HG02885 (cell line): ENCODE results near the gene IPPK.
"Not testable (repeated sequence)": the region's sequence is repeated elsewhere in the genome, so short reads cannot be mapped to it uniquely, and the experiment has no call there.

Experiments
- ATAC-seq: cut with Tn5 transposase; IDR thresholded peaks from one replicate; pipeline ENCODE4 v1.9.1; 2021; ENCODE audit warnings: mild to moderate bottlenecking; ENCODE audit not compliant: unreplicated experiment, poor library complexity

Gene IPPK

DNA sequence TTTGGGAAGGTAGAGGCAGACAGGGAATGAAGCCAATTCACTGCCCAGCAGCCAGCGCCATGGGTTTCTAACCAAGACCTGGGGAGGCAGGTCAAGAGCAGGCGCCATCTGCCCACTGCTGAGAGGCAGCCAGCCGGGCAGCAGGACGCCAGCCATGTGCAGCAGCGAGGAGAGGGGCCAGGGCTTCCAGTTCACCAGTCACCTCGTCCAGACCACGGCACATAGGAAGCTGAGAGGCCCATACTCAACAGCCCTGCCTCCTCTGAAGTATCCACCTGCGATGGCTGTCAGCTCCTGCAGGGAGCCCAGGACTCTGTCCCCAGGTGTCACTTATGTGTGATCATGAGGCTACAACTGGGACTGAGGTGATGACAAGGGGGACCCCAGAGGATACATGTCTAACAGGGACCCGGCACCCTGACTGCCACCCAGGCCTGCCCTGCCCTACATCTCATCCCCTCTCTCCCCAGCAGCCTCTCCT, 30.1 kb downstream of the IPPK start:
- ATAC-seq = no peak

DNA sequence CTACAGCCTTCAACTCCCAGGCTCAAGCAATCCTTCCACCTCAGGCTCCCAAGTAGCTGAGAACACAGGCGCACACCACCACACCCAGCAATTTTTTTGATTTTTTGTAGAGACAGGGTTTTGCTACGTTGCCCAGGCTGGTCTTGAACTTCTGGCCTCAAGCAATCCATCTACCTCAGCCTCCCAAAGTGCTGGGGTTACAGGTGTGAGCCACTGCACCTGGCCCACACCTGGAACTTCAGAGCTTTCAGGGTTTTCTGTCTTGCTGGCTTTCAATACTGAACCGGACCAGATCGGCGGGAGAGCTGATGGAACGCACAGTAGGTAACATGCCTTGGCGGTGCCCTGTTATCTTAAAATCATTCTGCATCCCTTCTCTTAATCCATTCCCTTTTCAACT, 30.8 kb downstream of the IPPK start:
- no peak for ATAC-seq

DNA sequence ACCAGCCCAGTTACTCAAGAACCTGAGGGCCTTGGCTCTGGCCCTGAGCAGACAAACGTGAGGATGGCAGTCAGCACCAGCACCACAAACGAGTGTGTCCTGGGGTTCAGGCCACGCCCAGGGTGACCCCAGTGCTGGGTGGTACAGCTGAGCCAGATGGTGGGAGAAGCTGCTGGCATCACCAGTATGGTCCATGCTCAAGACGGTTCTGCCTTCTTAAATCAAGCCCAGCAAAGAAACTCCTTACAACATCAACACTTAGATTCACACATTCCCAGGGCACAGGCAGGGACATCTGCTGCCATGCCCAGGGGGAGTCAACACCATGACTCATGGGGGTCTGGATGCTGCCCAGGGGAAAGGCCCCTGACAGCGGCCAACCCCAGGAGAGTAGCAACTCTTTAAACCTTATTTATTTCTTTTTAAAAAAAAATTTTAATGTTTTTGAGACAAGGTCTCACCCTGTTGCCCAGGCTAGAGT, 31.3 kb downstream of the IPPK start:
- ATAC-seq = no peak

DNA sequence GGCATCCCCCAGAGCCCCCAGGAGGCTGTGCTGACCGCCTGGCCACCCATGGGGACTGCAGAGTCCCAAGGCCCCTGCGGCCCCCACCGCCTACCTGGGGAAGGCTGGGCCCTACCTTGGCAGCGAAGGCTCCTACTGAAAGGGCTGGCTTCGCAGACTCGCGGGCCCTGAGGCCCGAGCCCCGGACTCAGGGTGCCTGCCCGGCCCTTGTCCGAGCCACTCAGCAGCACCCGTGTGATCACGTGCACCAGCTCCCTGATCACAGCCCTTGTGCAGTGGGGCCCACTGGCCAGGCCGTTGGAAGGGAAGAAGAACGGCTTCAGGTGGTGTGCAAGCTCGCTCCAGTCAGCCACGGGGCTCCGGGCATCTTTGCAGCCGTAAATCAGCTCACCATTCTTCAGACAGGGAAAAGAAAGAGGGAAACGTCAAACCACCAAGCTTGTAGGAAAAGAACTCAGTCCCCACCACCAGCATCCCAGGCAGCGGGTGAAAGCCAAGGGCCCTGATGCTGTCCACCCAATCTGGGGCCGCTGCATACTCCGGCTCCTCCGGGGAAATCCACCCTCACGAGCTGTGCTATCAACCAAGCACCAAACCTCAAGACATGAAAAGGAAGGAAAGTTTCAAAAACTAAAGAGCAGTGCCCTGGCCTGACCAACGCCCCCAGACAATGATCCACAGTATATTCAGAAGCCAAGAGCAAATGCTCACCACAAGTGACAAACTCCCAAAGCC, 31.9 kb downstream of the IPPK start:
- no peak for ATAC-seq

DNA sequence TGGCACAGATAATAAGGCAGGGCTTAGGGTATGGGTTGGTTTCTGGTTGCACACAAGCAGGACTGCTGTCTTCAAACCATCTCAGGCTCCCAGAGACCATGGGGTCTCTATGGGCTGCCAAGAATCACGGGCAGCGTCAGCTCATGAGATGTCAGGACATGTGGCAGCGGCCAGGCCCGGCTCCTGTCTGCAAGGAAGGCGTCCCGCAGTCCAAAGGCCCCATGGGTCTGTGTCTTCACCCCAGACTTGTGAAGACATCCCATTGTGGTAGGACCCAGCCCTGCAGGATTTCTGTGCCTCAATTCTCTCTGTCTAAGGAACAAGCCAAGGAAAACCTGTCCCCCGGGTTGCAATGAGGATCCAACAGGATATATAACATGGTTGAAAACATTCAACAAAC, 32.6 kb downstream of the IPPK start:
- ATAC-seq = no peak

DNA sequence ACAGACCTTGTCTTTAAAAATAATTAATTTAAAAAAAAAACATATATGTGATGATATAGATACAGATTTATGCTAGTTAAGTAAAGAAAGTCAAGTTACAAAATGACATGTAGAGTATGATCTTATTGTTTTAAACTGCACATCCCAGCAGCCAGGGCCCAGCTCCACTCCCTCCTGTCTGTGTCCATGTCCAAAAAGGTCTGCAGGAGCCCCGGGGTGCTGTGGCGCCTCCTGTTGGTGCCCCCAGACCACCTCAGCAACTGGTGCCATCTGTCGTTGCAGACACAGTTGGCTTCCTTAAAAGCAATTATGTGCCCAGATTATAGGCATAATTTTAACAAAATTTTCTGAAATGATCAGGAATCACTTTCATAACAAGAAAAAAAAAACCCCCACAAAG, 33.3 kb downstream of the IPPK start:
- no peak for ATAC-seq

DNA sequence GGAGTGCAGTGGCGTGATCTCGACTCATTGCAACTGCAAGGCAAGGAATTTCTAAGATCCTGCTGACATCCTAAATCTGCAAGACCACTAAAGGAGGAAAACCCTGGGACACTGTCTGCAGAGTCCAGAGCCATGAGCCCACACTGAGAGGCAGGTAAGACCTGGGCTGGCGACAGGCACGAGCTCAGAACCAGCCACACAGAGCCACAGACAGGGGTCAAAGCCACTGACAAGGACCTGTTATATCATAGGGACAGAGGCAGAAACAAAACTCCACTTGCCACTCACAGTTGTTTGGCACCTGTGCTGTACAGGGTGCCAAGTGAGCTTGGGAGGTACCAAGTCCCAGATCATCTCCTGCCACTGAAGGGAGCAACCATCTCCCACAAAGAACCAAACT, 34.2 kb downstream of the IPPK start:
- ATAC-seq = no peak

DNA sequence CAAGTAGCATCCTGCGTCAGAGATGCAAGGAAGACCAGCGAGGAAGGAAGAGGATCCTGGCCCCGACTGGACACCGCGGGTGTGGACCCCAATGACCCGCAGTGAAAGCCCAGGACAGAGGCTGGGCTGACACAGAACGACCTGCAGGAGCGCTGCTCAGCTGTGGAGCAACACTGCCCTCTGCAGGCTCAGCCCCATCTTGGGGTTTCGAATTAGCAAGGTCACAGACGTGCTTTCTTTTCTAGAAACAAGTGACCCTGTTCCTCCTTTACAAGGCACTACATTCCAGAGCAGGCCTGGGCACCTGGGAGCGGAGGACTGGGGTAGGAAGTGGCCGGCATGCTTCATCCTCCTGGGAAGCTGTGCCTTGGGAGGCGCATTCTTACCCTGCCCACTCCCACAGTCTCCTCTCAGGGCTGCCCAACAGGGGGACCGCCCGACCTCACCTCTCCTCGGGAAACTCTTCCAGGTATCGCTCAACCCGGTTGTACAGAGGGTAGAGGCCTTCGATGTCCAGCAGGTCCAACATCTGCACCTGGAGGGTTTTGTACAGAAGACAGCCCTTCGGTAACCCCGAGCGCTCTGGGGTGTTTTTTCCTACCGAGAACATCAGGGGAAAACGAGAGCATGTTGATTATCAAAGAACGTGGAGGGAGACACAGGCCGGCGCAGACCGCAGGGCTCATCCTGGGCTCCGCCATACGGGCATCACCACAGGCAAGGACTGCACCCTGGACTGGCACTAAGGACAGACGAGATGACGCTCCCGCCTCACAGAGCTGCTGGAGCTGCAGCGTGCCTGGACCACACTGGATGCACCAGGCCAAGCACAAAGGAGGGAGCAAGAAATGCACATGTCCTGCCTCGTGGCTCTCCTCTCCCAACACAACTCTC, 35.0 kb downstream of the IPPK start:
- ATAC-seq = no peak

DNA sequence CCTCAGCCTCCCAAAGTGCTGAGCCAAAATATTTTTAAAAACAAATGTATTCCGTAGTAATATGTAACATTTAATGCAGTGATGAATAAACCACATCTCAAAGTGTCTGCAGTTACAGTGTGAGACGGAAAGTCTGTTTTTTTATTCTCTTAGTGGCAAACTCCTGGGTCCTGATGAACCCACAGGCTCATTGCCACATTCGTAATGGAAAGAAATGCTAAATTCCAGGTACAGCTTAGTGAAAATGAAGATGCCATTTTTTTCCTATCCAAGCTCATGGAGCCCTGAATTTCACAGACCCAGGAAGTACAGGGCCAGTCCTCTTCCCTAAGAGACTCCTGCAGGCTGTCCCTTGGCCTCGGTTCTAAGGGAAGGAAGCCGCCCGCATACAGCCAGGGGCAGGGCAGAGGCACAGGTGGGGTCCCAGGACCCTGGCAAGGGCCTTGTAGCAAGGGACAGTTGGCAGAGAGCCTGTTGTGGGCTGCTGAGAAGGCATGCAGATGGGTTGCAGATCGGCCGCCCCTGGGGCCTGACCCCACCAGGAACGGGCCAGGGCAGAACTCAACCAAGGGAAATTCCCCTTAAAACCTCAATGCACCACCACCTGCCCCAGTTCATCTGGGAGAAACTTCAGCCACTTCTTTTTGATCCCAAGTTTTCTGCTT, 36.2 kb downstream of the IPPK start:
- no peak for ATAC-seq

DNA sequence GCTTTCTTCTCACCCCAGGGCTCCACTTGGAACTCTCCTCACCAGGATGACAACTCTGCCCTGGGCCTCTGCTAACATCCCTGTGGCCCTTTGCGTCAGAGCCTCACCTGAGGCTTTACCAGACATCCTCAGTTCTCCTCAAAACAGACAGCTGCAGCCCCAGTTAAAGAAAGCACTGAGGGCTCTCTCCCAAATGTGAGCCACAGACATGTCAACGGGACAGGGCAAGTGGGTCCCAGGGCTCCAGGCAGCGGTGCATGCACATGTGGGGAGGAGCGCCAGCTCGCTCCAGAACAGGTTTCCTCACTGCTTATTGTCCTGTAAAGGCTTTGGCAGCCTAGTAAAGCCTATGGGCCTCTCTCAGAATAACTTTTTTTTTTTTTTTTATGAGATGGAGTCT, 37.3 kb downstream of the IPPK start:
- ATAC-seq = no peak

DNA sequence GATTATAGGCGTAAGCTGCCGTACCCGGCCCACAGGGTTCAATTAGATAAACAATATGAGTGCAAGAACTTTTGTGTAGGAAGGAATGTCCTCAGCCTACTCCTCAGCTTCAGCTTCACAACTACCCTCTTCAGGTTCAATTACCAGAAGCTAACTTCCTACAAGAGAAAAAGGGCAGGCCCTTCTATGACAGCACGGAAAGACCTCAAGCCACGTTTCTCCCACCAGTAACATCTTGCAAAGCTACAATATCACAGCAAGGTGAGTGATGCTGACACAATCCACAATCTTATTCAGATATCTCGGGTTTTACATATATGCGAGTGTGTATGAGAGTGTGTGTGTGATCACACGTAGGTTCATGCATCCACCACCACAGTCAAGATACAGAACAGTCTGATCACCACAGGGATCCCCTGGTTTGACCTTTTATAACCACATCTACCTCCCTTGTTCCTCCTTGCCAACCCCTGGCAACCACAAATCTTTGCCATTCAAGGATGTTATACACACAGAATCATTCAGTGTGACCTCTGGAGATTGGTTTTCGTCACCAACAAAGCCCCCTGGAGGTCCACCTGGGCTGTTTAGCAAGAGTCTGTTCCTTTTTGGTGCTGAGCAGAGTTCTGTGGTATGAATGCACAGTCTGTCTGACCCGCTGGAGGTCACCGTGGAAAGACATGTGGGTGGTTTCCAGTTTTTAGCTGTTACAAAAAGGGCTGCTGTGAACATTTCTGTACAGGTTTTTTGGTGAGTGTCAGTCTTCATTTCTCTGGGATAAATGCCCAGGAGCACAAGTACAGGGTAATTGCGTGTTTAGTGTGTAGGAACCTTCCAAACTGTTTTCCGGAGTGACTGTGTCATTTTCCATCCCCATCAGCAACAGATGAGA, 38.2 kb downstream of the IPPK start:
- ATAC-seq = no peak

DNA sequence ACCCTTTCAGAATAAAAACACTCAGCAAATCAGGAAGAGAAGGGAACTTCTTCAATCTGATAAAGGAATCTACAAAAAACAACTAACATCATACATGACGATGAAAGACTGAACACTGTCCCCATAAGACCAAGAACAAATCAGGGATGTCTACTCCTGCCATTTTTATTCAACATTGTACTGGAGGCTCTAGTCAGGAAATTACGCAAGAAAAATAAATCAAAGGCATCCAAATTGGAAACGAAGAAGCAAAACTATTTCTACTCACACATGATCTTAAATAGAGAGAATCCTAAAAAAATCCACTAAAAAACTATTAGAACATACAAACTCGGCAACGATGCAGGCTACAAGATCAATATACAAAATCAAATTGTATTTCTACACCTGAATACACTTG, 42.3 kb downstream of the IPPK start:
- no peak for ATAC-seq

DNA sequence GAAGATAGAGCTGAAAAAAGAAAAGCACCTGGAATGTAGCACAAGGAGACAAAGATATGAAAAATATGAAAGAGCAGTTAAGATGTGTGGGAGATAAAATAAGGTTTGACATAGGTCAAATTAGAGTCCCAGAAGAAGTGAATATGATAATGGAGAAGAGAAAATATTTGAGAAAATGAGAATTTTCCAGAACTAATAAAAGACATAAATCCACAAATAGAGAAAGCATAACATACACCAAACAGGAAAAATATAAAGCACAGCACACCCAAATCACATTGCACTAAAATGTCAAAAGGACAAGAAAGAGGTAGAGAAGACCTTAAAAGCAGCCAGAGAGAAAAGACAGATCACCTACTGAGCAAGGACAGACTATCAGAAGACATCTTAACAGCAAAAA, 43.4 kb downstream of the IPPK start:
- no peak for ATAC-seq

DNA sequence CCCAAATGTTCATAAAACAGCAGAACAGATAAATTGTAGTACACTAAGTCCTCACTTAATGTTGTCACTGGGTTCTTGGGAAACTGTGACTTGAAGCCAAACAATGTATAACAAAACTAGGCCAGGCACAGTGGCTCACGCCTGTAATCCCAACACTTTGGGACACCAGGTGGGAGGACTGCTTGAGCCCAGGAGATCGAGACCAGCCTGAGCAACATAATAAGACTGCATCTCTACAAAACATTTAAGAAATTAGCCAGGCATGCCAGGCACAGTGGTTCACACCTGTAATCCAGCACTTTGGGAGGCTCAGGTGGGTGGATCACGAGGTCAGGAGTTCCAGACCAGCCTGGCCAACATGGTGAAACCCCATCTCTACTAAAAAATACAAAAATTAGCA, 46.0 kb downstream of the IPPK start:
- not testable (repeated sequence) for ATAC-seq

DNA sequence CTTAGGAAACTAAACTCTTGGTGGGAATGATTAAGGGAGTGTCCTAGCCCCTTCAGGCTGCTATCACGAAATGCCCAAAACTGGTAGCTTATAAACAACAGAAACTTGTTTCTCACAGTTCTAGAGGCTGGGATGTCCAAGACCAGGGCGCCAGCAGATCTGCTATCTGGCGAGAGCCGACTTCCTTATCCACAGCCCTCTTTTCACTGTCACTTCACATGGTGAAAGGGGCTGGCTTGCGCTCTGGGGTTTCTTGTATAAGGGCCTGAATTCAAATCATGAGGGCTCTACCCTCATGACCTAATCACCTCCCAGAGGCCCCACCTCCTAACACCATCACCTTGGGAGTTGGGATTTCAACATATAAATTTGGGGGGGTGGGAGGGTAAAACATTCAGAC, 49.1 kb downstream of the IPPK start:
- ATAC-seq = no peak

DNA sequence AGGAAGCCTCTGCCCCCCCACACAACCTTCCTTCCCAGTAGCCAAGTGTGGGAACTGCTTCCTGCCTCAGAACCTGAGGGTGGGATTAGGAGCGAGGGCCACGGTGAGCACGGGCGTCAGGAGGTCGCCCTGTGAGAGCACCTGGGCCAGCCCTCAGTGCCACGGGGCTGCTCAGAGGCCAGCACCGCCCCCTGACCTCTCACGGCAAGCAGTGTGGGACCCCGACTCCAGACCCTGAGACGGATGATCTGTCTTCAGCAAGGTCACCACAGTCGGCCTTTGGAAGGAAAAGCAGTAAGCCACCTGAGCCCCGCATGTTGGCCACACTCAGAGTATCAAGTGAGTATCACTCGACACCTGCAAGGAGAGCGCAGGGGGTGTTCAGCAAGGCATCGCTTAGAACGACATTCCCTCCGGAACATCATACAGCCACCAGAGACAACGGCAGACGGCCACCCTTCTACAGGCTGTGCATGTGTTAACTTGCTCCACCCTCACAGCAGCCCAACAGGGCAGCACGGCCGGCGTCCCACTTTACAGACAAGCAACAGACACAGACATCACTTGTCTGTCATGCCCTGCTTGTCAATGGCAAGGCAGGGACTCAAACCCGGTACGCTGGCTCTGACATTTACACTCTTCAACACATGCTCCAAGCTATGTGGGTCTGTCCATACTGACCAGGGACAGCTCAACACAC, 50.2 kb downstream of the IPPK start:
- ATAC-seq = no peak

DNA sequence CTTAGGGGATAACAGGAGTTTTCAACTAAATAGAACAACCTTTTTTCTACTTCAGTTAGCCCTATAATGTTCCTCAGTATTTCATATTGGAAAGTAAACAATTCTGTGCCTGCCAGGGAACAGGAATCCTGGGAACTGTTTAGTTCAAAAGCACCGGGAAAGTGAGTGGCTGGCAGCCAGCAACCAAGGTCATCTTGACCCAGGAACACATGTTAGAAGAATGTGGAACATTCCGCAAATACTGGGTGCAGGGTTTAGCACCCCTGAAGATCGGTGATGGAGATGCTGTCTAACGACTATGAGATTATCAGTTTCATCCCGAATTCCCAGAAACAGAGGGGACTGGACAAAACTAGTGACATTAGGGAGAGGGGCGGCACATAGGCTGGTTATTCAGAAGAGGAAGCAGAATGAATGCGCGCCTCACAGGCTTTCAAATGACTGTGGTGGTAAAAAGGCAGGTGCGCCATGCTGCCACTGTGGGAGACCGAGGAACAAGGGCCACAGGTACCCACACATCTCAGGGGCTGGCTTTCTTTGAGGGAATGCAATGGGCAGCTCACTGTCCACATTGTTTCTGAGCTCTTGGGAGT, 51.2 kb downstream of the IPPK start:
- no peak for ATAC-seq

DNA sequence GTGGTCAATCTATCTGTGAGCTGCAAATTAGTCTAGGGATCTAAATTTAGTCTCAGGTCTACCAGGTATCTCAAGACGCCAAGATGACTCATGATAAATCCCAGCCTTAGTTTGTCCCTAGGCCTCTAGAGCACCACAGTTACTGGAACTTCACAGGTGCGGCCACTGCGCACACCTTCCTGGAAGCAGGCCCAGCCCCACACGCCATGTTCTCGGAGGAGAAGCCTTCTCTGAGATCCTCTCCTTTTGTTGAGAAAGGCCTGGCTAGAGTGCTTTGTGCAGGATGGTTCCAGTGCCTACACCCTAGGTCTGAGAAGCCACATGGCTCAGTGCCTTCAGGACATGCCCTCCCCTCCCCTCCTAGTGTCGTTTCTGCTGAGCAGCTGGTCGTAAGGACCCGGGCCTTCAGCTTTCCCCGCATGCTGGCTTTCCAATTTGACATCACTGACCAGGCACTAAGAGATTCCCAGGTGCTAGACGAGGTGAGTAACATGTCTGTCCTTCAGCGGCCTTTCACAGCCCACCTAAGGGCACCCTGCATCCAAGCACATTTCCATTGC, 51.9 kb downstream of the IPPK start:
- no peak for ATAC-seq
